ENCODE data around the gene PPP6R3.
"Not testable (repeated sequence)": the region's sequence is repeated elsewhere in the genome, so short reads cannot be mapped to it uniquely, and the experiment has no call there.

The PPP6R3 gene

DNA sequence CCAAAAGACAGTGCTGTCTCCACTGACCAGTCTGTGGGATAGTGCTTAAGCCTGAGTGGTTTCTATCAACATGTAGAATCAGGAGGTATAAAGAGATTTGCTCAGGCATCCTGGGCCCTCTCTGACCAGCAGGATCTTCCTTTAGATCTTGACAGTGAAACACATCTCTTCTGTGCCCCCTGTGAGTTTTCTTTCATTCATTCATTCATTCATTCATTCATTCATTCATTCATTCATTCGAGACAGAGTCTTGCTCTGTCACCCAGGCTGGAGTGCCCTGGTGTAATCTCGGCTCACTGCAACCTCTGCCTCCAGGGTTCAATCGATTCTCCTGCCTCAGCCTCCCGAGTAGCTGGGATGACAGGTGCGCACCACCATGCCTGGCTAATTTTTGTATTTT is 26.4 kb upstream of the PPP6R3 start:
- H3K4me3 ChIP-seq (ENCODE audit: insufficient read depth, low read depth, low read length, poor library complexity, severe bottlenecking); H3K9me3 ChIP-seq (ENCODE audit: control insufficient read depth, low read length); H3K27me3 ChIP-seq (replicated peaks; ENCODE audit: control insufficient read depth, insufficient read depth, low read length, poor library complexity, severe bottlenecking); H3K36me3 ChIP-seq (ENCODE audit: control insufficient read depth, insufficient read depth, low read length); H3K4me1 ChIP-seq (ENCODE audit: control insufficient read depth, insufficient read depth, low read length, poor library complexity, severe bottlenecking); DNase-seq; H3K27ac ChIP-seq (ENCODE audit: insufficient read depth, low read length, poor library complexity, severe bottlenecking): not testable (repeated sequence)

DNA sequence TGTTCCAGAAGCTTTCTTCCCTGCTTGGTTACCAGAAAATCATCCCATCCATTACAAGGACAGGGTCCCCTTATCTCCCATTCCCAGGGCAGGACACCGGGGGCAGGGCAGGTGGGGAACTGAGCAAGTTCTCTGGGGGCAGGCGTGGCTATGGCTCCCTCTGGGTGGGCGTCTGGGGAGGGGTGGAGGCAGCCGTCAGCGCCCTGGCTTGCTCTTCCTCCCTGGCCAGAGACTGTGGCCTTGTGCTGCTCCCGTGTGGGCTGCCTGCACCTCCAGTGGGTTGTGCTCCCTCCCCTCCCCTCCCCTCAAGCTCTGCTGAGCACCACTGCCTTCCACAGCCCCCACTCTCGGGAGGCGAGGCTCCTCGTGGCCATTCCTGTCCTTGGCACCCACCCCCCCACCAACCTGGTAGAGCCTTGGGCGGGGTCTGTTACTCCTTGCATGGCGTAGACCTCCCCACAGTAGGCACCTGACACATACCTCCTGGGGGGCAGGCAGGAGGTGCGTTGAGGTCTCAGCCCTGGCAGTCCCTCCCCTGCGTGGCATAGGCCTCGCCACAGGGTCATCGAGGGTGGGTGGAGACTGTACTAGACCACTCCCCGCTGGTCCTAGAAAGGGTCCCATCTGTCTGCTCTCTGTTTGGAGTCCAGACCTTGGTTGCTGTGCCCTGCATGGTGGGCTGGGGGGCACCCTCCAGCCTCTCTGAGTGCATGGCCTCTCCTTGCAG is 24.2 kb upstream of the PPP6R3 start:
- DNase-seq: no peak
- no peaks in the 10 kb centered on the region for H3K27me3 ChIP-seq (replicated peaks; ENCODE audit: control insufficient read depth, insufficient read depth, low read length, poor library complexity, severe bottlenecking)
- H3K27ac ChIP-seq (ENCODE audit: insufficient read depth, low read length, poor library complexity, severe bottlenecking): no peak overlapping the region
- H3K36me3 ChIP-seq (ENCODE audit: control insufficient read depth, insufficient read depth, low read length): no peaks in the 10 kb centered on the region
- no peak overlapping the region for H3K4me3 ChIP-seq (ENCODE audit: insufficient read depth, low read depth, low read length, poor library complexity, severe bottlenecking)
- no peaks in the 10 kb centered on the region for H3K9me3 ChIP-seq (ENCODE audit: control insufficient read depth, low read length)
- H3K4me1 ChIP-seq (ENCODE audit: control insufficient read depth, insufficient read depth, low read length, poor library complexity, severe bottlenecking): no peaks in the 10 kb centered on the region

DNA sequence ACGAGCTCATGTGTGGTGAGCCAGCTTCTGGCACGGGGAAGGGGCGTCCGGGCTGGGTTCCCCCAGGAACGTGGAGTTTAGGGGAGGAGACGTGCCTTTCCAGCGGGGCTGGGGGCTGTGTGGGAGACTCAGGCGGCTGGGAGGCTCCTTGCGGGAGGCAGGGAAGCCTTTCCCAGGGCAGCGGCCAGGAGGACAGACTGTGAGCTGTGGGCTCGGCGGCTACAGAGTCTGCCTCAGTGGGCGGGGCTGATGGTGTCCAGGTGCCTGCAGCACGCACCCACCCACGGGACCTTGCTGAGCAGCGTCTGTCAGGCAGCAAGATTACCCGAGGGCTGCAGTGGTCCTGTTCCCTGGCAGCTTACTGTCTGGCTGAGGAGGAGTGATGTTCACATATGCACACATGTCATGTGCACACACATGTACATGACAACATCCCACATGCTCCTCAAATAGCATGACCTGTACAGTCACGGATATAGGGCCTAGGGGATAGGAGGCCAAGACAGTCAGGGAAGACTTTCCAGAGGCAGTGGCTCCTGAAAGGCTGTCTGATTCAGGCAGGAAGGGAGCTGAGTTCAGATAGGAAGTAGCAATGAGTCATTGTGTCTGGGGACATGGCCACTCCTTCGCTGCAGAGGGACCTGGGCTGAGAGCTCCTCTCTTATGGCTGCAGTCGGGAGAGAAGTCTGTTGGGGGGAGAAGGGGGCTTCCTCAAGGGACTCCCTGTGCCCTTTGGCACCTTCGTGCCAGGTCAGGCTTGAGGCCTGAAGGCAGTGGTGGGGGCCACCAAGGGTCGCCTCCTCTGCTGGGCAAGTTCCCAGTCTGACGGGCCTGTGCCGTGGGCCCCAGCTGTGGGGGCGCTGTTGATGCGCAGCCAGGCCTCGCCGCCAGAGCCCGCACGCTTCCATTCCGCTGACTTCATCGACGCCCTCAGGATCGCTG is 23.3 kb upstream of the PPP6R3 start:
- Histone ChIP-seq H3K36me3 (ENCODE audit: control insufficient read depth, insufficient read depth, low read length) (no peaks in the 10 kb centered on the region), H3K9me3 (ENCODE audit: control insufficient read depth, low read length) (no peaks in the 10 kb centered on the region), H3K27me3 (replicated peaks; ENCODE audit: control insufficient read depth, insufficient read depth, low read length, poor library complexity, severe bottlenecking) (no peaks in the 10 kb centered on the region), H3K4me1 (ENCODE audit: control insufficient read depth, insufficient read depth, low read length, poor library complexity, severe bottlenecking) (no peaks in the 10 kb centered on the region), H3K4me3 (ENCODE audit: insufficient read depth, low read depth, low read length, poor library complexity, severe bottlenecking) (no peak overlapping the region), H3K27ac (ENCODE audit: insufficient read depth, low read length, poor library complexity, severe bottlenecking) (no peak overlapping the region)
- DNase-seq: no peak

DNA sequence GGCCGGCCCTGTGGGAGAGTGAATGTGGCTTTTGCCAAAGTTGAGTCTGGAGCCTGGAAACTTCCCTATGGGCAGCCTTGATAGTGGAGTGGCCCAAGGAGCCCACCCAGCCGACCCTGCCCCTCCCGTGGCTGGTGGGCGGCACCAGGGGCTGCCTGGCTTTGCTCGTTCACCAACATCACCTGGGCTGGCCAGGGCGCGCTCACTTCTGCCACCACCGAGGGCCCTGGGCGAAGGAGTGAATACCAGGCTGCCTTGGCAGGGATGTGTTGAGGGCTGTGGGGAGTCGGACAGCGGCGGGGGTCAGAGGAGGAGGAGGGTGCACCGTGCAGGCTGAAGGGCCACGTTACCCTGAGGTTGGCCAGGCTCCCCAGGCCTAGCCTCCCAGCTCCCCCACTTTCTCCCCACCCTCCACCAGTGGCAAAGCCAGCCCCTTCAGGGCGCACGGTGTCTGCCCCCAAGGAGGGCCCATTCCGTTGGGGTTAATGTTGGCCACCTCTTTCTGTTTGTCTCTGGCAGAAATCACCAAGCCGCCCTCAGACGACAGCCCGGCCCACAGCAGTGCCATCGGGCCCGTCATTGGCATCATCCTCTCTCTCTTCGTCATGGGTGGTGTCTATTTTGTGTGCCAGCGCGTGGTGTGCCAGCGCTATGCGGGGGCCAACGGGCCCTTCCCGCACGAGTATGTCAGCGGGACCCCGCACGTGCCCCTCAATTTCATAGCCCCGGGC is 22.5 kb upstream of the PPP6R3 start:
- Histone ChIP-seq H3K36me3 (ENCODE audit: control insufficient read depth, insufficient read depth, low read length) (no peaks in the 10 kb centered on the region), H3K4me1 (ENCODE audit: control insufficient read depth, insufficient read depth, low read length, poor library complexity, severe bottlenecking) (no peaks in the 10 kb centered on the region), H3K27ac (ENCODE audit: insufficient read depth, low read length, poor library complexity, severe bottlenecking) (no peak overlapping the region), H3K9me3 (ENCODE audit: control insufficient read depth, low read length) (no peaks in the 10 kb centered on the region), H3K27me3 (replicated peaks; ENCODE audit: control insufficient read depth, insufficient read depth, low read length, poor library complexity, severe bottlenecking) (no peaks in the 10 kb centered on the region), H3K4me3 (ENCODE audit: insufficient read depth, low read depth, low read length, poor library complexity, severe bottlenecking) (no peak overlapping the region)
- DNase-seq: no peak

DNA sequence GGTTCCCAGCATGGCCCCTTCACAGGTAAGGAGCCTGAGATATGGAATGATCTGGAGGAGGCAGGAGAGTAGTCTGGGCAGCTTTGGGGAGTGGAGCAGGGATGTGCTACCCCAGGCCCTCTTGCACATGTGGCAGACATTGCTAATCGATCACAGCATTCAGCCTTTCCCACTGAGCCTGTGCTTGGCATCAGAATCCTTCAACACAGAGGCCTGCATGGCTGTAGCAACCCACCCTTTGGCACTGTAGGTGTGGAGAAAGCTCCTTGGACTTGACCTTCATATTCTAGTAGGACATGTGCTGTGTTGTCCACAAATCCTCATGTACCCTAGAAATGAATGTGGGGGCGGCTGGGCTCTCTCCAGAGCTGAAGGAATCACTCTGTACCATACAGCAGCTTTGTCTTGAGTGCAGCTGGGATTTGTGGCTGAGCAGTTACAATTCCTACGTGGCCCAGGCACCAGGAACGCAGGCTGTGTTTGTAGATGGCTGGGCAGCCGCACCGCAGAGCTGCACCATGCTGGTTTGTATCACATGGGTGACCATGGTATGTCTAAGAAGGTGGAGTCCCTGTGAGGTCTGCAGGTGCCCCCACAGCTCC is 21.8 kb upstream of the PPP6R3 start:
- Histone ChIP-seq H3K36me3 (ENCODE audit: control insufficient read depth, insufficient read depth, low read length) (no peaks in the 10 kb centered on the region), H3K4me3 (ENCODE audit: insufficient read depth, low read depth, low read length, poor library complexity, severe bottlenecking) (no peak overlapping the region), H3K27ac (ENCODE audit: insufficient read depth, low read length, poor library complexity, severe bottlenecking) (no peak overlapping the region), H3K27me3 (replicated peaks; ENCODE audit: control insufficient read depth, insufficient read depth, low read length, poor library complexity, severe bottlenecking) (no peaks in the 10 kb centered on the region), H3K9me3 (ENCODE audit: control insufficient read depth, low read length) (no peaks in the 10 kb centered on the region), H3K4me1 (ENCODE audit: control insufficient read depth, insufficient read depth, low read length, poor library complexity, severe bottlenecking) (no peaks in the 10 kb centered on the region)
- no peak for DNase-seq

DNA sequence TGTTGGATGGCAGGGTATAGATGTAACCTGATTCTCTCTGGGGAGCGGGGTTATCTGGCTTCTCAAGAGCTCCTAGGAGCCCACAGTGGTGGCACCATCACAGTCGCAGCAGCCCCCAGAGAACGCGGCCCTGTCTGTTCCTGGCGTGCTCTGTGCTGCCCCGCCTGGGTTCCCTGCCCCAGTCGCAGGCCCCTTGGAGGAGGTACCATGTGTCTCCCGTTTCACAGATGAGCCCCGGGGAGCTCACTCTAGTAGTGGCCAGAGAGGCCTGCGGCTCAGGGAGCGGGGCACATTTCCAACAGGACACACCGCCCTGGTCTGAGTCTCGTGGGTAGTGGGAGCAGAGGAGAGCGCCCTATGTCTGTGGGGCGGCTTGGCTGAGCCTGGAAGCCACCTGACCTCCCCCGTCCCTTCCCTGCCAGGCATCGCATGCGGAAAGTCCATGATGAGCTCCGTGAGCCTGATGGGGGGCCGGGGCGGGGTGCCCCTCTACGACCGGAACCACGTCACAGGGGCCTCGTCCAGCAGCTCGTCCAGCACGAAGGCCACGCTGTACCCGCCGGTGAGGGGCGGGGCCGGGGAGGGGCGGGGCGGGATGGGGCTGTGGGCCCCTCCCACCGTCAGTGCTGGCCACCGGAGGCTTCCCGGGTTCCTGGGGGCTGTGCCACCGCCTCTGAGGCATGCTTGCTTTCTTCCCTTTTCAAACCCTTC is 21.0 kb upstream of the PPP6R3 start:
- H3K36me3 ChIP-seq (ENCODE audit: control insufficient read depth, insufficient read depth, low read length): no peaks in the 10 kb centered on the region
- H3K4me1 ChIP-seq (ENCODE audit: control insufficient read depth, insufficient read depth, low read length, poor library complexity, severe bottlenecking): no peaks in the 10 kb centered on the region
- no peaks in the 10 kb centered on the region for H3K9me3 ChIP-seq (ENCODE audit: control insufficient read depth, low read length)
- H3K27me3 ChIP-seq (replicated peaks; ENCODE audit: control insufficient read depth, insufficient read depth, low read length, poor library complexity, severe bottlenecking): no peaks in the 10 kb centered on the region
- no peak for DNase-seq
- no peak overlapping the region for H3K27ac ChIP-seq (ENCODE audit: insufficient read depth, low read length, poor library complexity, severe bottlenecking)
- H3K4me3 ChIP-seq (ENCODE audit: insufficient read depth, low read depth, low read length, poor library complexity, severe bottlenecking): no peak overlapping the region

DNA sequence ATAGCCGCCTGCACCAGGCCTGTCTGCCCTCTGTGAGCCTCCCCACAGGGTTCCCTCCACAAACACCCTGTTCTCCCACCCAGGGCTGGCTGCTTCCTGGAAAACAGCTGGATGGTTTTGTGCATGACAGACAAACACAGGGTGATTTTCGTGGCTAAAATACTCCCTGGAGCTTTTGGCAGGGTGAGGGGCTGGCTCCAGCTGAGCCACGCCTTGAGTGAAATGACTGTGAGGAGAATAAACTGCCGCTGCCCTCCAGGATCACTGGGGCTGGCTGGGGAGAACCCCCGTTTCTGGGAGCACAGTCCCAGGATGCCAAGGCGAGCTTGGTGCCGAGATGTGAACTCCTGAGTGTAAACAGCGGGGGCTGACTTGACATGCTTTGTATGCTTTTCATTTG is 20.3 kb upstream of the PPP6R3 start:
- no peaks in the 10 kb centered on the region for H3K36me3 ChIP-seq (ENCODE audit: control insufficient read depth, insufficient read depth, low read length)
- H3K27me3 ChIP-seq (replicated peaks; ENCODE audit: control insufficient read depth, insufficient read depth, low read length, poor library complexity, severe bottlenecking): no peaks in the 10 kb centered on the region
- no peaks in the 10 kb centered on the region for H3K9me3 ChIP-seq (ENCODE audit: control insufficient read depth, low read length)
- H3K4me1 ChIP-seq (ENCODE audit: control insufficient read depth, insufficient read depth, low read length, poor library complexity, severe bottlenecking): no peaks in the 10 kb centered on the region
- no peak overlapping the region for H3K27ac ChIP-seq (ENCODE audit: insufficient read depth, low read length, poor library complexity, severe bottlenecking)
- no peak overlapping the region for H3K4me3 ChIP-seq (ENCODE audit: insufficient read depth, low read depth, low read length, poor library complexity, severe bottlenecking)
- no peak for DNase-seq

DNA sequence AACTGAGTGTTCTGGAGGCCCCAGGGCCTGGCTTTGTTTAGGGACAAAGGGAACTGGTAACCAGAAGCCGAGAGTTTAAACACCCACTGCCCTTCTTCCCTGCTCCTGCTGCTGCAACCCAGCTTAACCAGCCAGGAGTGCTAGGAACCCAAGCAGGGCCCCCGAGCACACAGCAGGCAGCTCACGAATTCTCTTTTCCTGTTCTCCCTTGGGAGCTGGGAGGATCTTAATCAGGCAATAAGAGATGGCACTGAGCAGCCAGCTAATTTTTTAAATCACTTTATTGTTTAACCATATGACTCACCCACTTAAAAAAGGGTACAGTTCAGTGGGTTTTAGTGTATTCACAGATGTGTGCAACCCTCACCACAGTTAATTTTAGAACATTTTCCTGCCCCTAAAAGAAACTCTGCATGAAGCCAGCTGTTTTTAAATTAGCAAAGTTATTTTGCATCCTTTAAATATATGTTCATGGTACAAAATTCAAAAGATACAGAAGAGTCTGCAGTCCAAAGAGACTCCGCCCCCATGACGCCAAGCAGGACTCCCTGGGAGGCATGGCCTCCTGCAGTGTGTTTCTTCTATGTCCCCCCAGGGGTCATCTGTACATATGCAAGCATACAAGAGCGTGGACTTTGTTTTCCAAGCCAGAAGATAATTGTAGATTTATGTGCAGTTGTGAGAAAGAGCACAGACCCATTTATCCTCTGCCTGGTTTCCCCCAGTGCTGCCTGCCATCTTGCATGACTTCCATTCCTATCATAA is 18.9 kb upstream of the PPP6R3 start:
- H3K27me3 ChIP-seq (replicated peaks; ENCODE audit: control insufficient read depth, insufficient read depth, low read length, poor library complexity, severe bottlenecking): no peaks in the 10 kb centered on the region
- H3K4me3 ChIP-seq (ENCODE audit: insufficient read depth, low read depth, low read length, poor library complexity, severe bottlenecking): no peak overlapping the region
- H3K4me1 ChIP-seq (ENCODE audit: control insufficient read depth, insufficient read depth, low read length, poor library complexity, severe bottlenecking): no peaks in the 10 kb centered on the region
- no peaks in the 10 kb centered on the region for H3K9me3 ChIP-seq (ENCODE audit: control insufficient read depth, low read length)
- no peaks in the 10 kb centered on the region for H3K36me3 ChIP-seq (ENCODE audit: control insufficient read depth, insufficient read depth, low read length)
- H3K27ac ChIP-seq (ENCODE audit: insufficient read depth, low read length, poor library complexity, severe bottlenecking): no peak overlapping the region
- DNase-seq: no peak

DNA sequence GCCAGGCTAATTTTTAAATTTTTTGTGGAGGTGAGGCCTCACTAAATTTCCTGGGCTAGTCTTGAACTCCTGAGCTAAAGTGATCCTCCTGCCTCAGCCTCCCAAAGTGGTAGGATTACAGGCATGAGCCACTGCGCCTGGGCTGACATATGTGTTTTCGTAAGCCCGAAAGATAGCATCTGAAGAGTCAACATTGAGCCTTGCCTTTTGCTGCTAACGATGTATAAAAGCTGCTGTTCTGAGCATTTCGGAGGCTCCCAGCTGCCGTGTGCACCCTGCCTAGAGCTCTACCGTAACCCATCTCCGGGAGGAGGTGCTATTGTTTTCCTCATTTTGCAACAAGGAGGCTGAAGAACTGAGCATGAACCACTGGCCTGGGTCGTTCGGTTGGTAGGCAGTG is 18.1 kb upstream of the PPP6R3 start:
- Histone ChIP-seq H3K36me3 (ENCODE audit: control insufficient read depth, insufficient read depth, low read length) (no peaks in the 10 kb centered on the region), H3K4me3 (ENCODE audit: insufficient read depth, low read depth, low read length, poor library complexity, severe bottlenecking) (no peak overlapping the region), H3K9me3 (ENCODE audit: control insufficient read depth, low read length) (no peaks in the 10 kb centered on the region), H3K4me1 (ENCODE audit: control insufficient read depth, insufficient read depth, low read length, poor library complexity, severe bottlenecking) (no peaks in the 10 kb centered on the region), H3K27ac (ENCODE audit: insufficient read depth, low read length, poor library complexity, severe bottlenecking) (no peak overlapping the region), H3K27me3 (replicated peaks; ENCODE audit: control insufficient read depth, insufficient read depth, low read length, poor library complexity, severe bottlenecking) (no peaks in the 10 kb centered on the region)
- DNase-seq: no peak
